ENCODE data around the gene POU2AF3.
"Not testable (repeated sequence)": the region's sequence is repeated elsewhere in the genome, so short reads cannot be mapped to it uniquely, and the experiment has no call there.

Gene POU2AF3, protein sequence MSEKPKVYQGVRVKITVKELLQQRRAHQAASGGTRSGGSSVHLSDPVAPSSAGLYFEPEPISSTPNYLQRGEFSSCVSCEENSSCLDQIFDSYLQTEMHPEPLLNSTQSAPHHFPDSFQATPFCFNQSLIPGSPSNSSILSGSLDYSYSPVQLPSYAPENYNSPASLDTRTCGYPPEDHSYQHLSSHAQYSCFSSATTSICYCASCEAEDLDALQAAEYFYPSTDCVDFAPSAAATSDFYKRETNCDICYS

DNA sequence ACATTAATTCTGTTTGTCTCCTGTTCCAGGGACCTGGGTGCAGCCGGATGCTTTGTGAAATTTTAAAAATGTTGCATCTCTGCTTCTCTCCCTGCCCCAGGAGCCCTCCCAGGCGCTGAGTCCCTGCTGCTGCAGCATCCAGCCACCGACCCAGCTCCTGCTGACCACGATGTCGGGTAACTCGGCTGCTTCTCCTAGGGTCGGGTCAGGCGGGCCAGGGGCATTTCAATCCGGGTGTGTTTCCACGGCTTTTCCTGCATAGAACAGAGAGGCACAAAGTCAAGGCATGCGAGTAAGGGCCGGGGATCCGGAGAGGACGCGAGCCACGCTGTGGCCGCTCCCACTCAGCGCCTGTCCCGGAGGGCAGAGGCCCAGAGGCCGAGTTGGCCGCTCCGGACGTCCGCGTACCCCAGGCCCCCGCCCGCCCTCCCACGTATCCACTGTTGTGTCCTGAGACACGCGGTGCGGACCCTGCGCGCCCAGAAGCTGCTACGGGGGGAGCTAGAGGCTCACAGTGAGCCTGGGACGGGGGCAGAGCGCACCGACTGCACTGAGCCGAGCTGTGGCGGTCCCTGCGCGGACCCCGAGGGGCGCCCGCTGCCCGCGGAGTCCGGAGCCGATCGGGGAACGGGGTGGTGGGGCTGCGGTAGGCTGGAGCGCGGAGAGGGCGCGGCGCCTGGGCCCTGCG, at the start of gene POU2AF3:
Gene POU2AF3 (plus strand): TSS at position 134 of the 688 bp plus-strand sequence. CDS start 36 bp downstream, at position 170.
- no peak for DNase-seq

DNA sequence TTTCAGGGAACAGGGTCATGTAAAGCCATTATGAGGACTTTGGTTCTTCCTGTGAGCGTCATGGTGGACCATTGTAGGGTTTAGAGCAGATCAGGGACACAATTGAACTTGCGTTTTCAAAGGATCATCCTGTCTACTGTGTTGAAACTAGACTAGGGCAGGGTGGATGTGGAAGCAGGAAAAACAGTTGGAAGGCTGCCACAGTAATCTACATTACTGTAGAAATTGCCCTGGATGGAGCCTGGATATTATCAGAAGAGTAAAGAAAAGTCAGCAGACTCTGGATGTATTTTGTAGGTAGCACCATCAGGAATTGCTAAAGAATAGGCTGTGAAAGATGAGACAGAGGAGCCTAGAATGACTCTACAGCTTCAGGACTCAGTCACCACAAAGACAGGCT, 47.4 kb upstream of the POU2AF3 start:
- no peak for DNase-seq

DNA sequence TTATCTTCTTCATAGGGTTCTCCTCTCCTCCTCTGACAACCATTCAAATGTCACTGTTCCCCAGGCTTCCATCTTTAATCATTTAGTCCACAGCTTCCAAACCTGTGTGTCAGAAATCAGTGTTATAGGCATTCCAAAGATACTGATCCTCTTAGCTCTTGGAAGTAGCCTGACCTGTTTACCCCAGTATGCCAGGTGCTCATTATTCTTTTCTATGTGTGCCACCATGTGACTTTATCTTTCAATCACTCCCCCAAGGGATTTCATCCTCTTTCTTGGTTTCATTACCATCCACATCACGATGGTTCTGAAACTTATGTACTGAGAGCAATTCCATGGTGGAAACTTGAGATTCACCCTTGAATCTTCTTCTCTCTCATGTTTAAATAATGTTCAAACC, 45.2 kb upstream of the POU2AF3 start:
- no peak for DNase-seq

DNA sequence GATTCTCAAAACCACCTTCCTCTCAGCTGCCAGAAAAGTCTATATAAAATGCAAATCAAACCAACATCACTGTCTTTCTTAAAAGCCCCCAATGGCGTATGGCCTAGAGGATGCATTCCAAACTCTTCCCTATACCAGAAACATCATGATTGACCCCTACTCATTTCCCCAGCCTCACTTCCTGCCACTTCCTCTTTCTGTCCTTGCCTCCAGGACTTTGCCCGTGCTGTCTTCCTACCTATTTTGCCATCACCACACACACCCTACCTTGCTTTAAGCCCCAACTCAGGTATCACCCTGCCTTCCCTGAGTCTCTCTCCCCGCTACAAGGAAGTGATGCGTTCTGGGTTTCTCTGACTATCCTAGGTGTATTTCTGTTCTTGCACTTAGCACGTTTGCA, 44.7 kb upstream of the POU2AF3 start:
- no peak for DNase-seq

DNA sequence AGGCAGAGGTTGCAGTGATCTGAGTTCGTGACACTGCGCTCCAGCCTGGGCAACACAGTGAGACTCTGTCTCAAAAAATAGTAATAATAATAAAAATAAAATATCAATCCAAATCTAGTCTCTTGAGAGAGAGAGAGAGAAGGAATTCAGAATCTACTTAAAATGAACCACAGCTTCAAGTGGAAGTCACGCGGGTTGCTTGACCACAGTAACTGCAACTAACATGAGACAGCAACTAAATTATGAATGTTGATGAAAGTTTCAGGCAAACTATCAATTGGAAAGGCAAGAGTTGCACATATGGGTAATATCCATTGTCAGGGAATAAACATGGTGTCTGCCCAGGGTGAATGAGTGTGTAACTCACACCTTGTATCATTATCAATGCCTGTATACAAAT, 40.3 kb upstream of the POU2AF3 start:
- no peak for DNase-seq

DNA sequence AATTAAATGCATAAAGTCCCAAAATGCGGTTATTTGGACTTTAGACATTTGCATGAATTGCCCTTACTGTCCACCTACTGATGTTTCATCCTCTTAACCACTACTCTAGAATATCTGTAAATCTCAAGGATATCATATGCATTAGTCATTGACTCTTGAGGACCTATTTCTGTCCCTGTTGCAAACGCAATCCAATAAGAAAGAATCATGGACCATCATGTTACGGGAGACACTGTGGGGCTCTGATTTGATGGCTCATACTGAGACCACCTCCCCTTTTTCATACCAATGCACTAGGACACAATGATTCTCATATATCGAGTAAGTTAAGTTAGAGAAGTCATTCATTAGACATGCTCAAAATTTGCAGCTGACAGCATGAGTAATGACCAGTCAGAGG, 38.5 kb upstream of the POU2AF3 start:
- DNase-seq = no peak

DNA sequence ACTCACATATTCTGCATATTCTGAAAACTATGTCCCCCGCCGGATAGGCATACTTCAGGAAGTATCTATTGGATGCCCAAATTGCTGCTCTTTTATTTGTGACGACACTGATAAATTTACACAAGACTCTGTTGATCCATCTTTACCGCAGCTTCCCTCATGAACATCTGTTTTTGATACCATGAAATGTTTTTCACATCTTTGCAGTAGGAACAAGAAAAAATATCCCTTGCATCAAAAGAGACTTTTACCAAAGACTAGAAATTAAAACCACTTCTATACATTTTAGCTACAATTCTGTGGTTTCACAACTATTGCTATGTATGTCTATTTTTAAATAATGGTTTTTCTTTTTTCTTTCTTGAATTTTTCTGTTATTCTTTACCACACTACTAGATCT, 37.5 kb upstream of the POU2AF3 start:
- DNase-seq = no peak

DNA sequence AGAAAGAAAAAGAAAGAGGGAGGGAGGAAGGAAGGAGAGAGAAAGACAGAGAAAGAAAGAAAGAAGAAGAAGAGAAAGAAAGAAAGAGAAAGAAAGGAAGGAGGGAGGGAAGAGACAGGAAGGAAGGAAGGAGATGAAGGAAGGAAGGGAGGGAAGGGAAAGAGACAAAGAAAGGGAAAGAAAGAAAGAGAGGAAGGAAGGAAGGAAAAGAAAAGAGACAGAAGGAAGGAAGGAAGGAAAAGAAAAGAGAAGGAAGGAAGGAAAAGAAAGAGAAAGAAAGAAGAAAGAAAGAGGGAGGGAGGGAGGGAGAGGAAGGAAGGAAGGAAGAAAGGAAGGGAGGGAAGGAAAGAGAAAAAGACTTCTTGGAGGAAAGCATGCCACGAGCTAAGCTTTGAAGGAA, 33.7 kb upstream of the POU2AF3 start:
- no peak for DNase-seq

DNA sequence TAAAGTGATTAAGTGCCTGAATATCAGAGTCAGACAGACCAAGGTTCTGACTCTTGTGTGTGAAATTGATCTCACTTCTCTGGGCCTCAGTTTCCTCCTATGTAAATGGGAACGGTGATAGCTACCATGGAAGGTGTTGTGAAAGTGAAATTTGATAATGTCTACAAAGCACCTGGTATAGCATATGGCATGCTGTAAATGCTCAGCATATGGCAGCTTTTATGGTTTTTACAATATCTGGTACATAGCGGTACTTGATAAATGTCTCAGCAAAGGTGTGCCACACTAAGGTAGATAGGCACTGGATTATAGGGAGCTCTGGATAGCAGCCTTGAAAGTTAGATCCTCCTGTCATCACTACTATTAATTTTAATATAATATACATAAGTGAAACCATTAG, 32.9 kb upstream of the POU2AF3 start:
- no peak for DNase-seq

DNA sequence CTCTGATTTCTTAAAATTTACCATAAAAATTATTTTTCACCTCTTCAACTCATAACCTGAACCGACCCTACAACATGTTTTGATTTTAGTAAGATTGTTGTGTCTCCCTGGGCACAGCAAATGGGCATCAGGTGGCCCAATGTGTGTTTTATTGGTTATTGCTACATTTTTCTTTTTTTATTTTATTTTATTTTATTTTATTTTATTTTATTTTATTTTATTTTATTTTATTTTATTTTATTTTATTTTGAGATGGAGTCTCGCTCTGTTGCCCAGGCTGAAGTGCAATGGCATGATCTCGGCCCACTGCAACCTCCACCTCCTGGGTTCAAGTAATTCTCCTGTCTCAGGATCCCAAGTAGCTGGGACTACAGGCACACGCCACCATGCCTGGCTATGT, 30.0 kb upstream of the POU2AF3 start:
- DNase-seq = not testable (repeated sequence)

DNA sequence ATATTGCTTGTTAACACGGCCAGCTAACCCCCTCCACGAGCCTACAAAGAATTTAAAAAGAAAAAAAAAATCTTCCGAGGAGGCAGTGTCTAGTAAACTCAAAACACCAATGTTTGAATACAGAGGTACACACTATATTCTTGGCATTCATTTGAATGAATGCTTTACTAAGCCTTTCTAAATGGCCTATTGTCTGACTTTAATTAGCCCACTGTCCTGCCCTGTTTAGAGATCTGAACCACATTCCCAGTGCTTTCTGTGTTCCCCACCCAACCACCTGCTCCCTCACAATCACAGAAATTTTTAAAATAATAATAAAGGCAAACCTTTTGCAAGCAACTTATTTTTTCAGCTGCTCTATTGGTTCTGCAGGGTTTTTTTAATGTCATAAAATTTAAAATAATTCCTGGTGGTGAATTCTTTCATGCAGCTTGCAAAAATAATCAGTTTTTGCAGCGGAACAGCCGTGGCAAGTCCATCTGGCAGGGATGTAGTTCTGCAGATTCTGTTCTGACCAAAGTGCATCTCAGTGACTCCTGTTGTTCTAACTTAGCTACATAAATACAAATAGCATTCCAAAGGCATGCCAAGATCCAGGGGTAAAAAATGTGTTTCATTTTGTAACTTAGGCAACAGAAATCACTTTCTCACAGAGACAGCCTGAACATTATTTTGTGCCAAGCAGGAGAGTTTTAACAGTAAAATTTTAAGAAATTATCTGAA, 29.0 kb upstream of the POU2AF3 start:
- DNase-seq = no peak

DNA sequence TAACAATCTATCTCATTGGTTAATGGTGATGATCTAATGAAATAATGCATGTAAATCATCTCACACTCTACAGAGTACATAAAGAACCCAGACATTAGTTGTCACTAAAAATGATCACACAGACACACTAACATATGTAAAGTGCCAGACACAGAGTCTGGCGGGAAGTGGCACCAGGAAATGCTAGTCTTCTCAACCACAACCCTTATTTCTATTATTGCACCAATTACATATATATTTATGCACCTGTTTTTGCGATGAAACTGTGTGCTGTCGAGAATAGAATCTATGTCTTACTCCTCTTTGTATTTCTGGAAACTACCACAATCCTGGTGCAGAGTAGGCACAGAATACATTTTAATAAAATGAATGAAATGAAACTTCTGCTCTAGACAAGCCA, 25.9 kb upstream of the POU2AF3 start:
- no peak for DNase-seq

DNA sequence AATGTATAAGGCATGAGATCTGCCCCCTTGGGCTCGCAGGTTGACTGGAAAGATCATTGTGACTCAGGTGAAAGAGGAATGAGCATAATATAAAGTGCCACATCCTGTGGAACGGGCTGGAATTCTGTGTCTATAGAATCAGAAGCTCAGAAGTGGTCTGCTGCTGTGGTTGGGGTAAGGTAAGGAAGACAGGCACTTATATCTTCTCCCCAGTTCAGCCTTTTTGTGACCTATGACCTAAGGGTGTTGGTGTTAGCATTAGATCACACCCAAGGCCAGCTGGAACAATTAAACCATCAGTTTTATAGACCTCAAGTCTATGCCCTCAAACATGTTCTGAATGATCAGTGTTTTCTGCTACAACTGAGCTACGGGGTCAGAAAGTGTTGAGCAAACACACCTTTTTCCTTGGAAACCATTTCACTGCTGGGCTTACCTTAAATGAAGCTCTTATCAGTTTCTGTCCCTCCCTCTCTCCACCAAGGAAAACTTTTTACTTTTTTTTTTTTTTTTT, 15.7 kb upstream of the POU2AF3 start:
- no peak for DNase-seq

DNA sequence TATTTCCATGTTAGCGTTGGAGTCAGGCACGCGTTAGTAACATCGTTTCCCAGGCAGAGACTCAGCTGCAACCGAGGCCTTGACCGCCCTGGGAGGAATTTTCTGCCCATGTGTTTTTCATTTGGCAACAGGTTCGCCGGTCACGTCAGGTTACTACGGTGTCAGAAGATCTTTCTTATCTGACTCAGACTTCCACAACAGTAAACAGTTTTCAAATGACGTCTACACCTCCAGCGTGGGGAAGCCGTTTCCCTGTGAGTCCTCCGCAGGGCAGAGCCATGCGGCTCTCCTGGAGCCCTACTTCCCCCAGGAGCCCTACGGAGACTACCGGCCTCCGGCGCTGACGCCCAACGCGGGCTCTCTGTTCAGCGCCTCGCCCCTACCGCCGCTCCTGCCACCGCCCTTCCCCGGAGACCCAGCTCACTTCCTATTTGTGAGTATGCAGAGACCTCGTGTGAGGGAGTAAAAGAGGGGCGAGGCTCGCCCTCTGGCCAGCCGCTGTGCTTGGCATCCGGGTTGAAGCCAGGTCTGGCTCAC, 14.3 kb upstream of the POU2AF3 start:
- no peak for DNase-seq

DNA sequence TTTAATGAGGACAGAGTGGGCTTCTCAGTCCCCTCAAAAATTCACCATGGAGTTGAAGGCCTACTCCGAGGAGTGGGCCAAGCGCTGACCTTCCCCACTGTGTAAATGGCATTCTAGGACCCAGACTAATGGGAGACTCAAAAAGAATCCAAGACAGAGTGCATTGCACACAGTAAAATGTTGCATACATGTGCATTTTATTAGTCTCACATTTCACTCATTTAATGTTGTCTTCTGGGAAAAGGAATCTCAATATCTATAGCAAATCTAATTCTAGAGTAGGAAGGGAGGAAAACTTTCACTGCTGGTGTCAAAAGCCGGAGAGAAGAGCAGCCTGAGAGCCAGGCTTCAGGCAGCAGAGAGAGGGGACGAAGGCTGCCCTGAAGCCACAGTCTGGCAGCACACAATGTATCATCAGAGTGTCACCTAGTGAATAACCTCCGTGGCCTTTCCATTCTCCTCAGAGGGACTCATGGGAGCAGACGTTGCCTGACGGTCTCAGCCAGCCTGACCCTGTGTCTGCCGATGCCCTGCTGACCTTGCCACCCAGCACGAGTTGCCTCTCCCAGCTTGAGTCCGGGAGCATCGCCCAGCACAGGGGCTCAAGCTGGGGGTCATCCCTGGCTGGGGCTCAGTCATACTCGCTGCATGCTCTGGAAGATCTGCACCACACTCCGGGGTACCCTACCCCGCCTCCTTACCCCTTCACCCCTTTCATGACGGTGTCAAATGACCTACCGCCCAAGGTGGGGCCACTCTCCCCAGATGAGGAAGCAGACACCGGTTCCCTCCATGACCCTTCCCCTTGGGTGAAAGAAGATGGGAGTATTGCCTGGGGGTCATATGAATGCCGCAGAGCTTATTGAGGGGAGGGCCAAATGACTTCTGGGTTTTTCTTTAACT, 12.9 kb upstream of the POU2AF3 start:
- DNase-seq = no peak

DNA sequence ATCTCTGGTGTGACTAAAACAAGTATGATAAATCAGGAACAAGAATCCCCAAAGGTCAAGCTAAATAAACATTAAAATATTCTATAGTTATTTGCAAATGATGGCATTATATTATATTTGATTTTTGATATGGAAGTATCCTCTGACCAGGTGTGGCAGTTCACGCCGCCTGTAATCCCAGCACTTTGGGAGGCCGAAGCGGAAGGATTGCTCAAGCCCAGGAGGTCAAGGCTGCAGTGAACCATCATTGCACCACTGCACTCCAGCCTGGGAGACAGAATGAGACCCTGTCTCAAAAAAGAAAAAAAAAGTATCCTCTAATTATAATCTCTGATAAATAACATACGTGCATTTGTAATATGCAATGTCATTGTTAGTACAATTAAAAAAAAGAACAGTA, 6.6 kb upstream of the POU2AF3 start:
- DNase-seq = no peak

DNA sequence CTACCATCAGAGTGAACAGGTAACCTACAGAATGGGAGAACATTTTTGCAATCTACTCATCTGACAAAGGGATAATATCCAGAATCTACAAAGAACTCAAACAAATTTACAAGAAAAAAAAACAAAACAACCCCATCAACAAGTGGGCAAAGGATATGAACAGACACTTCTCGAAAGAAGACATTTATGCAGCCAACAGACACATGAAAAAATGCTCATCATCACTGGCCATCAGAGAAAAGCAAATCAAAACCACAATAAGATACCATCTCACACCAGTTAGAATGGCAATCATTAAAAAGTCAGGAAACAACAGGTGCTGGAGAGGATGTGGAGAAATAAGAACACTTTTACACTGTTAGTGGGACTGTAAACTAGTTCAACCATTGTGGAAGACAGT, 5.9 kb upstream of the POU2AF3 start:
- not testable (repeated sequence) for DNase-seq

DNA sequence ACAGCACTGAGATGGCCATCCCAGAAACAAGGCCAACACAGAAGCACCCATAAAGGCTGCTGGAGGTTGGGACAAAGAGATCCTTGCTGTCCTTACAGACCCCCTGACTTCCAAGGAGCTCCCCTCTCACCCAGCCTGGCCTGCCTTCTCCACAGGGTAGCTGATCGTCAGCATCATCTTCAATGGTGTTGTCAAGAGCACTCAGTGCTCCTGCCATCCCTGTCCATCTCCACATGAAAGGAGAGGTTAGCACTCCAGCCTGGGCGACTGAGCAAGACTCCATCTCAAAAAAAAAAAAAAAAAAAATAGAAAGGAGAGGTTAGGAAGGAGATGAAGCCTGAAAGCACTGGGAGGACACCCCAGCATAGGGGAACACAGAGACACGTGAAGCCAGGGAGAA, 2.1 kb upstream of the POU2AF3 start:
- no peak for DNase-seq

DNA sequence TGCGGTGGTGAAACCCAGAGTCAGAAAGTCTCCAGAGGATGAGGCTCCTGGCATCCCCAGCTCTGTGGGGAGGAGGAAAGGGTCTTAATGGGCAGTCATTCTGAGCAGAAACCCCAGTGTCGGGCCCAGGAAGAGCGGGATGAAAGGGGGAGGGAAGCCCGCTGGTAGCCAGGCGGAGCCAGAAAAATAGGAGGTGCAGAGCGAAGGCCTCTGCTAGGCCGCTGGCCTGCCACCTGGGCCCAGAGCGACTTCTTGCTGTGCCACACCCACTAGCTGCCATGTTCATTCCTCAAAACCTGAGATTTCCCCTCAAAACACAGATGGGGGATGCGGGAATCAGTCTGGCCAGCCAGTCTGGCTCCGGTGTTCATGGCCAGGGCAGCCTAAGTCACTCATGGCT, 650 bp upstream of the POU2AF3 start:
- no peak for DNase-seq

DNA sequence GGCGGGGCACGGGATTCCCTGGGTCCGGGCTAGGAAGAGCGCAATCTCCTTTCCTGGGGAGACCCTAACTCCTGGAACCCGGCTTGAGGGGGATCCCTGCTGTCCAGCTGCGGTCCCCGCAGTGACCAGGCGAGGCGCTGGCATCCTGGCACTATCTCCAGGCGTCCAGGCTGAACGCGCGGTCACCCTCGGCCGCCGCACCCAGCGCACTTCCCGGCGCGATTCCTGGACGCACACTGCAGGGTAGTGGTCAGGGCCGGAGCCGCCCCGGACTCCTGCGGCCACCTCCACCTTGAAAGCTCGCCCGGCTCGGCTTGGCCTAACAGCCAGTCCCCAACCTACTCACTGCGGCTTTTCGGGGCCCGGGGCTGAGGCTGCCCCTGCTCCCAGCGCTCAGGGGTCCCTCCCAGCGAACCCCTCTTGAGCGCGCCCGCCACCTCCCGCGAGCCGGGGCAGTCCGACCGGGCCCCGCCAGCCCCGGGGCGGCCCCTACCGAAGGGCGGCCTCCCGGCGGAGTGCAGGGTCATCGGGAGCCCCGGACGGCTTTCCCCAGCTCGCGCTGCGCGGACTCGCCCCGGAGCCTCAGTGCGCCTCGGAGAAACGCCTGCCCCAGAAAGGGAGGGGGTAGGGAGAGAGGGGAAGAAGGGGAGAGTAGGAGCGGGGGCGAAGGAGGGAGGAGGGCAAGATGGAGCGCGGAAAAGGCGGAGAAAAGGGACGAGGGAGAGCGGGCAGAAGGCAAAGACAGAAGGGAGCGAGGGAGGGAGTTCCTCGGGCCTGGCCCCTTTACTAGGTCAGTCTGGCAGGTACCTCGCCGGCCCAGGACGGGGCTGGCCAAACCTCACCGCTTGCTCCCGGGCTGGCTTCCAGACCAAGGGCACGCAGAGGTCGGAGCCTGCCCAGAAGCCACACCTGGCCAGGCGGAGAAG, 1.0 kb downstream of the POU2AF3 start:
- no peak for DNase-seq

DNA sequence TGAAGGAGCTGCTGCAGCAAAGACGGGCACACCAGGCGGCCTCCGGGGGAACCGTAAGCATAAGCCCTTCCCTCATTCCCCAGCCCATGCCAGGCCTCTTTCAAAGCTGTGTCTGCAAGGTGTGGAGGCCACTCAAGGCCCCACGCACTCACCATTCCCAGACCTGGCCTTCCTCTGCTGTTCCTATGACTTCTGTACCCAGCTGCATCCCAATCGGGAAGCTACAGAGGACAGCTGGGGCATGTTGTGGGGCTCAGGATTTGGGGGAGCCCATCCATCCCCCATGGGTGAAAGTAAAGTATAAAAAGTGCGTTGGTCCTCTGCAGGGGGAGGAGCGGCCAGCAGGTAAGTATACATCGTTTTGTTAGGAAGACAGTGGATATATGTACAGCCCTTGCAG, 2.2 kb downstream of the POU2AF3 start:
- DNase-seq = no peak
